GM19324 (cell line): ENCODE measurements around the gene KLHL25.
"Not testable (repeated sequence)": the region's sequence is repeated elsewhere in the genome, so short reads cannot be mapped to it uniquely, and the experiment has no call there.

ENCODE experiments used
- ATAC-seq: cut with Tn5 transposase; IDR thresholded peaks from one replicate; pipeline ENCODE4 v1.9.1; 2021; ENCODE audit warnings: mild to moderate bottlenecking, moderate library complexity; ENCODE audit not compliant: unreplicated experiment, low FRiP score

Gene KLHL25

DNA sequence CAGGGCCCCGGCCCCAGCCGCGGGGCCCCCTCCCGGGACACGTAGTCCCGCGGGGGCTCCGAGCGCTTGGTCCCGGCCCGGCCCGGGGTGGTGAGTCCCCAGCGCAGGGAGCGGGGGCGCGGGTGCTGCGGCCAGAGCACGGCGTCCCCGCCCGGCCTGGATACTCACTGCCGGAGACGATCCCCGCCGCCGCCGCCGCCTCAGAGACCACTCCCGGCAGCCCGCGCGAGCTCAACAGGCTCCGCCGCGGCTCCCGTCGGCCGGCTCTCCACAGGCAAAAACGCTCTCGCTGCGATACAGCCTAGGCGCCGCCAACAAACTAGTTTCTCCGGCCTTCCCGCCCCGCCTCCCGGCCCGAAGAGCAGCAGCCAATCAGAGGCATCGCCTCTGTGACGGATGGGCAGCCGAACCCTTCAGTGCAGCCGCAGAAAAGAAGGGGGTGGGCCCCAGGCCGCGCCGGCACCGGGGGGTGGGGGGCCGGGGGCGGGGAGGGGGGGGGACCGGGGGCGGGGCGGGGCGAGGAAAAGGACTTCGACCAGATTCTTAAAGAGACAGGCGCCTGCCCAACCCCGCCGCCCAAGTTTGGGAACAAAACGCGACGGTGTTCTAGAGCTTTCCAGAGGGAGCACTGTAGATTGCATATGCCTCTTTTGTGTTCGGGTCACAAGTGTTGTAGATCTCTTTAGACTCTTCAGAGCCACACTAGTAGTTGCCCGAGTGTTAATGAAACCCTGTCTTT, at the start of gene KLHL25:
KLHL25 (minus strand) TSS at position 328 of the 739 bp plus-strand sequence. CDS start 25,115 bp downstream, outside the sequence.
- ATAC-seq = peak; percentile 99

DNA sequence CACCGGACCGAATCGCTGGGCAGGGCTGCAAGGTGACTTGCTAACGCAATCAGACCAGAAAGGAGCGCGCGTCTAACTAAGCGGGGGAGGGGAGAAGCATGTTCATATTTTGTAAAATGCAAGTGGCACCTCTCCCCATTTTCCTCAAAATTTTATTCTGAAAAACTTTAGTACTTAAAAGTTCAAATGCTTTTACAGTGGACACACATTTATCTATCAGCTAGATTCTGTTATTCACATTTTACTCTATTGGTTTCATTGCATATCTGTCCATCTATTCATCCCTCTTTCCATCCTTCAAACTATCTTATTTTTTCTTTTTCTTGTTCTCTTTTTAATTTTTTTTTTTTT, 46.1 kb upstream of the KLHL25 start:
- no peak for ATAC-seq

GRCh38 chr15:85840079-85840801, 45.5 kb upstream of the KLHL25 start:
- peak; percentile 95 for ATAC-seq

DNA sequence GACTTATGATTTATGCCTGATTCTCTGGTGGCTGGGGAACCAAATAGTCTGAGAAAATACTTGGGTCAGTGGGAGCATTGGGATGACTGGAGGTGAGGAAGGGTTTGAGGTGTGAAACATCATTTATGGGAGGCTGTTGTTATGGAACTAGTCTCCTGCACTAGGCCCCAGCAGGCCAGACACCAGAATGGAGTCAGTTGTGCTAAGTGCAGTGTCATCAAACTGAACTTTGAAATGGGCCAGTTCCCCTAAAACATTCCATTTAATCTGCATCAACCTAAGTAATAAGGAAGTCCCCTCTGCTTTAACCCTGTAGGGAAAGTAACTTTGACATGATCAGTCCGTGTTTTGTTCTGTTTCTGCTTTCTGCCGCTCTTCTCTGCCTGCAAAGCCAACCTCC, 44.9 kb upstream of the KLHL25 start:
- ATAC-seq = no peak

DNA sequence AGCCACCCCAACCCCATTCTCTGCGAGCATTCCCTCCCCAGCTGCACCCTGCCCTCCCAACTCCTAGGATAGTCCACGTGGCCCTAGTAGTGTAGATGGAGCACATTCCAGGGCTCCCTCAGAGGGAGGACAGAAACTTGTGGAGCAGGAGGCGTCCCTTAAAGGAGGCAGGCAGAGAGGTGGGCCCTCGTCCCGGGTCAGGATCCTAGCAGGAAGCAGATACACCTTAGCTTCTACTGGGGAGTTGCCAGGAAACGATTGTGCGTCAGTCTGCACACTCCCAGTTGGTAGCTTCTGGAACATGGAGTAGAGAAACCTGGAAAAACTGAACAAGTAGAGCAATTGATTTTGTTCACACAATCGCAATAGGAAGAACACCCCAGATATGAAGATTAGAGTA, 43.9 kb upstream of the KLHL25 start:
- no peak for ATAC-seq

- no peak for ATAC-seq
These were observed 43.2 kb upstream of the KLHL25 start for GRCh38 chr15:85837881-85838280.

GRCh38 chr15:85837011-85837433, 42.3 kb upstream of the KLHL25 start:
- ATAC-seq = no peak

DNA sequence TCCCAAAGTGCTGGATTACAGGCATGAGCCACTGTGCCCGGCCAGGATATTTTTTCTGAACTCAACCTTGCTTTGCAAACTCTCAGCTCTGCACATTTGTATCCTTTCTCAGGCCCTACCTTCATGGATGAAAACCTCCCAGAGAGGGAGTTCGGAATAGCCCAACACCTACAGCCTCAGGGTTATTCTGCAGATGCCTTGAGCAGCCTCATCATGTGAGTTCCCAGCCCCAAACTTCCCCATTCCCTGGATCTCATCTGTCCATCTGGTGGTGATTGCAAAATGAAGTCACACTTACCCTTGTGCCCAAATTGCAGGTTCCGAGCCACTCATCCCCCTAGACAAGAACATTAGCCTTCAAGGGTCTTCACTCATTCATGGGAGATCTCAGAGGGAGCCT, 39.9 kb upstream of the KLHL25 start:
- no peak for ATAC-seq

DNA sequence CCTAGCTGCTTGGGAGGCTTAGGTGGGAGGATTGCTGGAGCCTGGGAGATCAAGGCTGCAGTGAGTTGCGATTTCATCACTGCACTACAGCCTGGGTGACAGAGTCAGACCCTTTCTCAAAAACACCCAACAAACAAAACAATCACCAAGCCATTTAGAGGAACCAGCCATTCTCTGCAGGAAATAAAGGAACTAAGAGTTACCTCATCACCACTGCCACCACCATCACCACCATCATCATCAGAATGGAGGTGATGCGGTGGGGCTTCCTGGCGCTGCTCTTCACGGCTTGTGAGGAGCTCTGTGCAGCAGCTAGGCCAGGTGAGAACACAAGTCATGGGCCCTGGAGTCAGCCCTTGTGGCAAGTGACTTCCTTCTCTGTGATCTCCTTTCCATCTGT, 37.7 kb upstream of the KLHL25 start:
- no peak for ATAC-seq

DNA sequence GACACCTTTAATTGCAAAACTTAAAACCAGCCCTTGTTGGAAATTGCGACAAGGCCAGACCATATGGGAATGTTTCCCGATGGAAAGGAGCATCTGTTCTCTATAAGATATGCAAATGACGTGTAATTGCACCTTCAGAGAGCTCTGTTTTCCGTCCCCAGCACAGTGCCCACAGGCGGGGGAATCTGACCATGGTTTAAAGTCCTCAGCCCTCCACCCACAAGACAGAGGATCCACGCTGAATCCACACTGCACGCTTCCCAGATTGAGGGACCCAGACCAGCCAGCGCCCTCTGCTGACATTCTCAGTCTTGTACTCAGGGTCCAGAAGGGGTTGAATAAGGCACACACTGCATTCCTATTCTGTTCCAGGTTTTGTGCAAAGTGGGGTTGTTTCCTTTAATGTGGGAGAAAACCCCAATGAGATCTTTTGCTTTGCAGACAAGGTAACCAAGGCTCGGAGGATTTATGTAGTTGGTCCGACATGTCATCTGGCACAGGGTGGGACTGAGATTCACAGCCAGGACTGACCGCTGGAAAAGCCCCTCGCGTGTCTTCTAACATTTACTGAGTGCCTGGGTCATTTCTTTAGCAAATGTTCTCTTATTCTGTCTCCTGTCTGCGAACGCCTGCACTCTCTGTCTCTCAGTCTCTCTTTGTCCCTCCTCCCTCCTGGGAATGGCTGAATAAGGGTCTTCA, 36.8 kb upstream of the KLHL25 start:
- no peak for ATAC-seq

GRCh38 chr15:85829754-85830153, 35.0 kb upstream of the KLHL25 start:
- not testable (repeated sequence) for ATAC-seq

DNA sequence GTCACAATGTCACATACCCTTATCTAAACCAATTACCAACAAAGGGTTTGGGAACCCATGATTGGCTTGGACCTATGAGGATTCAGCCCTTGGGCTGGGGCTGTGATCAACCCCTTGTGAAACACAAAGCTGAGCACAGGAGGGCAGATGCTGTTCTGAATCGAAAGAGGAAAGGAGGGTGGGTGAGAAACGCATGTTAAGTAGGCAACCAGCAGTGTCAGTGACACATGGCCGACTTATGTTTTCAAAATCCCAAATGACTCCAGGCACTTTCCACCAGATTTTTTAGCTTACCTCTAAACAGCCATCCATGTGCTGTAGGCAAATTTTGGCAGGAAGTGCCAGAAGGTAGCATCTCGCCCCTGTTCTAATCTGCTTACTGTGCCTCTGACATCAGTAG, 34.1 kb upstream of the KLHL25 start:
- ATAC-seq = no peak

- ATAC-seq = no peak
These were observed 33.4 kb upstream of the KLHL25 start for GRCh38 chr15:85828126-85828525.

GRCh38 chr15:85826756-85827515, 32.2 kb upstream of the KLHL25 start:
- ATAC-seq = no peak

DNA sequence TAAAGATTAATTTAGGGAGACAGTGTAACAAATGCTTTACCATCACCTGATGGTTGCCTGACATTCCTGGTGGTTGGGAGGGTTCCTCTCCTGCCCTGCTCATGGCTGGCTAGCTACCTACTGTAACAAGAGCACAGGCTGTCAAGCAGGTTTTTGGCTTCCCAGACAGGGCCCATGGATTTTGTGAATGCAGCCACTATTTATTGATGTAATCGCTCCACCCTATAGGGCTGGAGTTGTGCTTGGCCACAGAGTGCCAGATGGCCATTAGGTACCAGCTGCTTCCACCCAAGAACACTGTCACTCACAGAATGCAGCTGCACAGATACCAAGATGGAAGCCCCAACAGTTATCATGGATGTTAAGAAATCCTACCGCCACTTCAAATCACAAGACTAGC, 31.0 kb upstream of the KLHL25 start:
- no peak for ATAC-seq

DNA sequence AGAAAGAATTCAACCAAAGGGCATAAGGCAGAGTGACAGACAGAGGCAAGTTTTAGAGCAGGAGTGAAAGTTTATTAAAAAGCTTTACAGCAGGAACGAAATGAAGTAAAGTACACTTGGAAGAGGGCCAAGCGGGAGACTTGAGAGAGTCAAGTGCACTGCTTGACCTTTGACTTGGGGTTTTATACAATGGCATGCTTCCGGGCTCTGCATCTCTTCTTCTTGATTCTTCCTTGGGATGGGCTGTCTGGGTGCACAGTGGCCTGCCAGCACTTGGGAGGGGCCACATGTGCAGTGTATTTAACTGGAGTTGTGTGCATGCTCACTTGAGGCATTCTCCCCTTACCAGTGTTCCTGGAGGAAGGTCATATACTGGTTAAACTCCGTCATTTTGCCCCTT, 30.4 kb upstream of the KLHL25 start:
- no peak for ATAC-seq

- ATAC-seq = no peak
These were observed 26.8 kb upstream of the KLHL25 start for GRCh38 chr15:85821545-85821944.

GRCh38 chr15:85819938-85820337, 25.2 kb upstream of the KLHL25 start:
- no peak for ATAC-seq

DNA sequence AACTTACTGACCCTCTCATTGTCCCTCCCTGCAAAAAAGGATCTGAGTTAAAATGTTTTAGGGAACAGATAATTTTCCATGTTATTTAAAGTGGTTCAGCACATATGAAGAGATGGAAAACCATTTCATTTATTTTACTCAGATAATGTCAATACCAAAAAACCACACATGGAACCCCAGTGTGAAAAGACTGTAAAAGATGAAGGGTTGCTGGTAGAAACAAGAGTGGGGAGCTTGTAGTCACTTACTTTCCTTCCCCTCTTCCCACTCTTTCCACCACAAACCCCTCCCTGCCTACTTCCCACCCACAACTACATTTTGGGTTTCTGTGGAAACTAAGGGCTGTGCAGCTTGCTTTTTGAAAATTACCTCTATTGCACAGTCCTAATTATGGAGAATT, 18.5 kb upstream of the KLHL25 start:
- ATAC-seq = no peak

- ATAC-seq = no peak
These were observed 15.3 kb upstream of the KLHL25 start for GRCh38 chr15:85810075-85810474.

DNA sequence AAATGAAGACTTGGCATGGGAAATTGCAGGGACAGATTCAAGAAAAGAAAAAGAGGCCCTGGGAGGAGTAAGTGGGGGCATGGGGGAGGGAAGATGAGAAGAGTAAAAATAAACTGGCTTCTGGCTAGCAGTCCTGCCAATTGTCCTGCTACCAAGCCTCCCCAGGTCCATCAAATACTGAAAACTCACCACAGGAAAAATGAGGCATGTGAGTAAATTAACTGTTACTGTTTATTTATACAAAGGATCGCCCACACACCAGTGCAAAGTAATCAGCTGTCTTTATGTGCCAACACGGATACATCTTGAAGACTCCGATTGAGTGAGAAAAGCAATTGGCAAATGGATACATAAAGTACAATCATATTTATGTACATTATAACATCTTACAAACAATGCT, 10.7 kb upstream of the KLHL25 start:
- ATAC-seq = no peak
